HG03442 (cell line): ENCODE data around the gene CCNB2.
"Not testable (repeated sequence)": the region's sequence is repeated elsewhere in the genome, so short reads cannot be mapped to it uniquely, and the experiment has no call there.

Source experiments
- ATAC-seq: cut with Tn5 transposase; IDR thresholded peaks from one replicate; pipeline ENCODE4 v1.9.1; 2021; ENCODE audit warnings: mild to moderate bottlenecking, moderate library complexity; ENCODE audit not compliant: unreplicated experiment

CCNB2 gene

GRCh38 chr15:59104912-59105732 lies at the start of gene CCNB2:
CCNB2 (plus strand) TSS chr15:59105146; CDS start chr15:59105269, 123 bp downstream.
- peak; percentile 95 for ATAC-seq

GRCh38 chr15:59059076-59059597 lies 45.8 kb upstream of the CCNB2 start:
- no peak for ATAC-seq

- no peak for ATAC-seq
Measured at GRCh38 chr15:59060348-59060747, 44.6 kb upstream of the CCNB2 start.

GRCh38 chr15:59063042-59063441 lies 41.9 kb upstream of the CCNB2 start:
- ATAC-seq = no peak

GRCh38 chr15:59069430-59069829 lies 35.5 kb upstream of the CCNB2 start:
- no peak for ATAC-seq

GRCh38 chr15:59074607-59075006 lies 30.3 kb upstream of the CCNB2 start:
- no peak for ATAC-seq

- no peak for ATAC-seq
Measured at GRCh38 chr15:59087731-59088130, 17.2 kb upstream of the CCNB2 start.

GRCh38 chr15:59094077-59094476 lies 10.9 kb upstream of the CCNB2 start:
- ATAC-seq = no peak

GRCh38 chr15:59096429-59096828 lies 8.5 kb upstream of the CCNB2 start:
- ATAC-seq = no peak

GRCh38 chr15:59099162-59099685 lies 5.7 kb upstream of the CCNB2 start:
- ATAC-seq = no peak

GRCh38 chr15:59104602-59104911 lies 389 bp upstream of the CCNB2 start:
- ATAC-seq = no peak

- no peak for ATAC-seq
Measured at GRCh38 chr15:59105854-59106253, 908 bp downstream of the CCNB2 start.

- ATAC-seq = no peak
Measured at GRCh38 chr15:59111251-59111650, 6.3 kb downstream of the CCNB2 start.

GRCh38 chr15:59115047-59115446 lies 10.1 kb downstream of the CCNB2 start:
- ATAC-seq = no peak

- no peak for ATAC-seq
Measured at GRCh38 chr15:59116141-59116540, 11.2 kb downstream of the CCNB2 start.

GRCh38 chr15:59116771-59117170 lies 11.8 kb downstream of the CCNB2 start:
- no peak for ATAC-seq

GRCh38 chr15:59119625-59120024 lies 14.7 kb downstream of the CCNB2 start:
- ATAC-seq = no peak

GRCh38 chr15:59120937-59121336 lies 16.0 kb downstream of the CCNB2 start:
- ATAC-seq = no peak

GRCh38 chr15:59124261-59124660 lies 19.3 kb downstream of the CCNB2 start:
- no peak for ATAC-seq

GRCh38 chr15:59125683-59126082 lies 20.7 kb downstream of the CCNB2 start:
- not testable (repeated sequence) for ATAC-seq

- not testable (repeated sequence) for ATAC-seq
Measured at GRCh38 chr15:59127255-59127654, 22.3 kb downstream of the CCNB2 start.

- ATAC-seq = no peak
Measured at GRCh38 chr15:59131456-59131855, 26.5 kb downstream of the CCNB2 start.
